Cardiac muscle cell (in vitro differentiated cells and primary cell): ENCODE results near the gene FAM98B. TPM values are rescaled to one million over a fixed set of nuclear protein-coding genes. Genes with fewer than 3 reads are reported as not detected.
A peak's percentile ranks its signal among the peaks of the same experiment; 100 is the strongest.

ENCODE experiments used
- DNase-seq, 2 donors: peaks; one replicate each; pipeline versions ENCODE4 v3.0.0 to v3.0.0-alpha.2; 2010 to 2017; ENCODE audit warnings: low read depth in 1 of 2, low spot score in 1 of 2
- H3K27ac ChIP-seq: fragments of 200-600 bp; sonication (generic); 2 replicates; pipeline ENCODE4 v1.5.1; 2016
- H3K27me3 ChIP-seq: fragments of 200-600 bp; sonication (generic); 2 replicates; pipeline ENCODE4 v1.6.0; 2016; ENCODE audit warnings: control low read depth
- H3K36me3 ChIP-seq: fragments of 200-600 bp; sonication (generic); 2 replicates; pipeline ENCODE4 v1.5.1; 2016; ENCODE audit warnings: control low read depth
- H3K4me1 ChIP-seq: fragments of 200-600 bp; sonication (generic); 2 replicates; pipeline ENCODE4 v1.8.1; 2017; ENCODE audit warnings: low read depth, mild to moderate bottlenecking, mixed run types
- H3K4me3 ChIP-seq: fragments of 200-600 bp; sonication (generic); 2 replicates; pipeline ENCODE4 v1.5.1; 2016; ENCODE audit warnings: mild to moderate bottlenecking
- H3K9me3 ChIP-seq: fragments of 200-600 bp; sonication (generic); 2 replicates; pipeline ENCODE4 v1.5.1; 2017; ENCODE audit warnings: low read depth, mild to moderate bottlenecking, control low read depth
- polyA plus RNA-seq: library from polyadenylated mRNA; unstranded; fragments of >200 nt; fragmentation: Nextera tagmentation; extraction: Ambion mirVana; gene quantifications from 2 replicates; pipeline ENCODE4 v1.2.1, GENCODE V29; 2016
- total RNA-seq: library from RNA; depleted of rRNA; stranded (reverse); fragments of >200 nt; gene quantifications from 2 replicates; pipeline ENCODE4 v1.2.3, GENCODE V29; 2016
- TF ChIP-seq, protein P1 (sequence below): IDR thresholded peaks from 2 replicates; pipeline ENCODE4 v1.5.1; 2012; ENCODE audit warnings: low read depth, mild to moderate bottlenecking, low read length

The FAM98B gene
- total and polyA plus RNA-seq, 2 experiments from 2014 or later, result 2.4 to 10.2 TPM

DNA sequence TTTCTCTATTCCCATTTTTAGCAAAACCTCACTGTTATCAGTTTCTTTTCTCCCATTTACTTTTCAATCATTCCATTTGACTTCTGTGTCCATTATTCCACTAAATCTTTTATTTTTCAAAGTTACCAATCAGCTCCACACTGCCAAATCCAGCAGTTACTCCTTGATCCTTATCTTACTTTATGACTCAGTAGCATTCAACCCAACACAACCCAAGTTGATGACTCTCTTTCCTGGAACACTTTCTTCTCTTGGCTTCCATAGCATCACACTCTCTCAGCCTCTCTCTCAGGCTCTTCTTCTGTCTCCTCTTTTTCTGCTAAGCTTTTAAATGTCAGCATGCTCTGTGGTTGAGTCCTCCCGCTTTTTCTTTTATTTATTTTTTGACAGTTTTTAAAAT lies 74.4 kb downstream of the FAM98B start:
- H3K27me3 ChIP-seq, result no peaks in the 10 kb centered on the region
- H3K4me1 ChIP-seq, result no peaks in the 10 kb centered on the region
- no peak overlapping the region for H3K4me3 ChIP-seq
- H3K36me3 ChIP-seq, result no peaks in the 10 kb centered on the region
- TF ChIP-seq, protein P1, sequence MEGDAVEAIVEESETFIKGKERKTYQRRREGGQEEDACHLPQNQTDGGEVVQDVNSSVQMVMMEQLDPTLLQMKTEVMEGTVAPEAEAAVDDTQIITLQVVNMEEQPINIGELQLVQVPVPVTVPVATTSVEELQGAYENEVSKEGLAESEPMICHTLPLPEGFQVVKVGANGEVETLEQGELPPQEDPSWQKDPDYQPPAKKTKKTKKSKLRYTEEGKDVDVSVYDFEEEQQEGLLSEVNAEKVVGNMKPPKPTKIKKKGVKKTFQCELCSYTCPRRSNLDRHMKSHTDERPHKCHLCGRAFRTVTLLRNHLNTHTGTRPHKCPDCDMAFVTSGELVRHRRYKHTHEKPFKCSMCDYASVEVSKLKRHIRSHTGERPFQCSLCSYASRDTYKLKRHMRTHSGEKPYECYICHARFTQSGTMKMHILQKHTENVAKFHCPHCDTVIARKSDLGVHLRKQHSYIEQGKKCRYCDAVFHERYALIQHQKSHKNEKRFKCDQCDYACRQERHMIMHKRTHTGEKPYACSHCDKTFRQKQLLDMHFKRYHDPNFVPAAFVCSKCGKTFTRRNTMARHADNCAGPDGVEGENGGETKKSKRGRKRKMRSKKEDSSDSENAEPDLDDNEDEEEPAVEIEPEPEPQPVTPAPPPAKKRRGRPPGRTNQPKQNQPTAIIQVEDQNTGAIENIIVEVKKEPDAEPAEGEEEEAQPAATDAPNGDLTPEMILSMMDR, result no peak
- peak in 1 of 2 donors; percentile 33 for DNase-seq
- H3K9me3 ChIP-seq, result no peaks in the 10 kb centered on the region
- H3K27ac ChIP-seq, result no peak overlapping the region

DNA sequence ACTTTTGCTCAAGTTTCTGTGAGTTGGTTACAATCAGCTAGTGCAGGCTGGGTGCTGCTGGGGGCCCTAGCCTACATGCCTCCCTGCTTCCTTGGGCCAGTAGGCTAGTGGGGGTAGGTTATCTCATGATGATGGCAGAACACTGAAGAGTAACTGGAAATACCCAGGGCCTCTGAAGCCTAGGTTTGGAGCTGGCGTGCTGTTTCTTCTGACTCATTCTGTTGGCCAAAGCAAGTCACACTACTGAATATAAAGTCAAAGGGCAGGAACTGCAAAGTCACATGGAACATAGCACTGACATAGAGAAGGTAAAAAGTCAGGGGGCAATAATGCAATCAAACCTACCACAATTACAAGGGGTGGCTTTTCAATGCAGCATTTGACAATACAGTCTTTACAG lies 76.2 kb downstream of the FAM98B start:
- no peak for DNase-seq
- Histone ChIP-seq H3K27me3 (no peaks in the 10 kb centered on the region), H3K36me3 (no peaks in the 10 kb centered on the region), H3K4me1 (no peaks in the 10 kb centered on the region), H3K27ac (no peak overlapping the region), H3K9me3 (no peaks in the 10 kb centered on the region), H3K4me3 (no peak overlapping the region)
- TF ChIP-seq, protein P1, result no peak

DNA sequence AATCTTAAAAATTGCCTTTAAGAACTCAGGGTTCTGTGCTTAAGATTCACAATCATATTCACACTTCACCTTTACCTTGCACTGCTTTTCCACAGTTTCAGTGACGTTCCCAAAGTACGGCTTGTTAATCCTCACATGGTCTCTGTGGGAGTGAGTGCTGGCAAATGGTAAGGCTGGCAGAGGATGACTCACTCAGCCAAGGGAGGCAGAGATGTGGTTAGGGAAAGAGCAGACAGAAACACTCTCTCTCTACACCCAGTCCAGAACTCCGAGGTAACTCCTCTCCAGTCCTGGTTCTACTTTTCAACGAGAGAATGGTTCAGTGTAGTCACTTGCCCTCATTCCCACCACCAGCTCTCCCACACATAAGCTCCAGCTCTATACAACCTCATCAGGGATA lies 77.6 kb downstream of the FAM98B start:
- Histone ChIP-seq H3K9me3 (no peaks in the 10 kb centered on the region), H3K4me1 (no peaks in the 10 kb centered on the region), H3K27ac (no peak overlapping the region), H3K4me3 (no peak overlapping the region), H3K36me3 (no peaks in the 10 kb centered on the region), H3K27me3 (no peaks in the 10 kb centered on the region)
- TF ChIP-seq, protein P1, result no peak
- DNase-seq, result peak in 1 of 2 donors; percentile 70

DNA sequence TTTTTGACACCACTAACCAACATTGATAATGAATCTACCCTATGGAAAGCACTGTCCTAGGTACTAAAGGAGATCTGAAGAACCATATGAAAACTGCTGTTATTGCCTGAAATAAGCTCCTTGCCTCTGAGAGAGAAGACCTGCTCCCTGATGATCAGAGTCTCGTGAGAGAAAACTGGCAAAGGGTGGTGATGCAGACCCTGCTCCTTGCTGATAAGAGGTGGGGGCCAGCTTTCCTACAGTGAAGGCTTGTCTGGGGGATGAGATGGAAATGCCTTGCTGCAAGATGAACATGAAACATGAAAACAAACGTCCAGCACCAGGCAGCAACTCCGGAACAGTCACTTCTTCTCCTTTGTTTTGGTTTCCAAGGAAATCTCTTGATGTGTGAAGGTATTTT lies 78.8 kb downstream of the FAM98B start:
- Histone ChIP-seq H3K4me3 (no peak overlapping the region), H3K4me1 (no peaks in the 10 kb centered on the region), H3K27ac (no peak overlapping the region), H3K36me3 (no peaks in the 10 kb centered on the region), H3K9me3 (no peaks in the 10 kb centered on the region), H3K27me3 (no peaks in the 10 kb centered on the region)
- DNase-seq, result no peak
- TF ChIP-seq, protein P1, result no peak

DNA sequence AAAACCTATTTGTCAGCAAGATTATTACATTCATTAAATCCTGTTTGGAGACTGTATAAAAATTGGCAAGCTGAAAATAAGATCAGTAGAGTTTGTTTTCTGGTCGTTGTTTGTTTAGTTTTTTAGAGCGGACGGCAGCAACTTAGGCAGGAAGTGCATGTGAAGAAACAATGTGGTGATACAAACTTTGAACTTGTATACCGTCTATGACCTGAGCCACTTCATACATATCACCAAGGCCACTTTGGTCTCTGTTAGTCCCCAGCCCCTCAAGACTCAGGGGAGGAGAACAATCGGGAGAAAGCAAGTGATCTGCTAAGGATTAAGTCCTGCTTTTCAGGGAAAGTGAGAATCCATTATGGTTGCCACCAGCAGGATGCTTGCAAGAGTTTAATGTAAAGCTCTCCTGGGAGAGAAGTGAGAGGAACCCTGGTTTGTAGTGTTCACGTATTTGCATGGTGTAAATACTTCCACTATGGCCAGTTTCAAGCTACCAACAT lies 79.5 kb downstream of the FAM98B start:
- no peak for DNase-seq
- no peaks in the 10 kb centered on the region for H3K9me3 ChIP-seq
- TF ChIP-seq, protein P1, result no peak
- no peaks in the 10 kb centered on the region for H3K27me3 ChIP-seq
- H3K4me3 ChIP-seq, result no peak overlapping the region
- H3K36me3 ChIP-seq, result no peaks in the 10 kb centered on the region
- H3K27ac ChIP-seq, result no peak overlapping the region
- H3K4me1 ChIP-seq, result no peaks in the 10 kb centered on the region

DNA sequence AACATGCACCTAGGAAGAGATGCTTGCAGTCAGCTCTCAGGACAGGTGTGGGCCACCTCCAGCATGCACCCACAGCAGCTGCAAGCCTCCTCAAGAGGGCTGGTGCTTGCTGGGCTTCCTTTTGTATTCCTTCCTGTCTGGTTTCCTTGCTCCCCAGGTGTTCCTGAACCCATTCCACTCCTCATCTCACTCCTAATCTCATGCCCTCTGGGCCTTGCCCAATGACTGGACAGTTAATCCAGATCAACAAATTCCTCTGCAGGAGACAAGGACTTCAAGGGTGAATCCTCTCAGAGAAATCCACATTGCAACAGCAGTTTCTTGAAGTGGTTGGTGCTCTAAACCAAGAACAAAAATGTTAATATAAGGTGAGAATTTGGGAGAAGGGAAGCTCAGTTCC lies 80.0 kb downstream of the FAM98B start:
- H3K36me3 ChIP-seq, result no peaks in the 10 kb centered on the region
- H3K4me1 ChIP-seq, result no peaks in the 10 kb centered on the region
- no peak overlapping the region for H3K27ac ChIP-seq
- no peak overlapping the region for H3K4me3 ChIP-seq
- no peak for DNase-seq
- TF ChIP-seq, protein P1, result no peak
- H3K9me3 ChIP-seq, result no peaks in the 10 kb centered on the region
- no peaks in the 10 kb centered on the region for H3K27me3 ChIP-seq
